CD1c-positive myeloid dendritic cell (primary cell): ENCODE data around the gene DTX1.

Source experiments
- DNase-seq: peaks from one replicate; pipeline ENCODE4 v3.0.0-alpha.2; 2016; ENCODE audit errors: extremely low spot score

Gene DTX1

DNA sequence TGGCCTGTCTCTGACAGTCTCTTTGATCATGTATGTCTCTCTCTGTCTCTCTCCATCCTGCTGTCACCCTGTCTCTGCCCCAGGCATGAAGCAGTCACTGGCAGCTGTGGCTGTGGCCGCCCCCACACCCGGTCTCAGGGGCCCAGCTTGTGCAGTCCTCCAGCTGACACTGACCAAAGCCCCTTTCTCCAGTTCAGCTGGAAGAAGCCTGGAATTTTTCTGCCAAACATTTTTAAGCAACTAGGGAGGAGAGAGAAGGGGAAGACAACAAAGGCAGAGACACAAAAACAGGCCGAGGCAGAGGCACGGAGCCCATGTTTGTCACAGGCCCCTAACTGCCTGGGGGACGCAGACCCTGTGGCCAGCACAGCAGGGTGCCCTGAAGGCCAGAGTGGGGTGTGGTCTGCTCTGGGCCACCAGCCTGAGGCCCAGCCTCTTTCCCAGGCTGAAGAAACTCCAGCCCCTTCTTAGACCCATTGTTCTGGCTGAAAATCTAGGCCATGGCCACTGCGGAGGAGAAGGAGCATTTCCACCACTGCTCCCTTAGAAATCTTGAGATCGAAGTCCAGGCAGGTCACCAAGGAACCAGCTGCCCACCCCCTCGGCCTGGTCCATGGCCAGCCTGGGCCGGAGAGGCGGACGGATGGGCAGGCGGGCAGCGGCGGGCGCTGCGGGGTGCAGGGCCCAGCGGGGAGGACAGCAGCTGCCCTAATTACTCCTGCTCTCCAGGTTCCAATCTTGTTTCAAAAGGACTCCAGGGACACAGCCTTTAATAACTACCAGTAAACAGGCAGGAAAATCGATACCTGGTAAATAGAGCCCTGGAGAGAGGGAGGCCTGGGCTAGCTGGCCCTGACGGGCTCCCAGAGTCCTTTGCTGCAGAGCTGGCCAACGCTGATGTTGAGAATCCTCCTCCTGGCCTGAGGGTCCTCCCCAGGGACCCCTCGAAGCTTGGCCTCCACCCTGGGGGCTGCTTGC, 14.9 kb downstream of the DTX1 start:
- DNase-seq, result no peak

DNA sequence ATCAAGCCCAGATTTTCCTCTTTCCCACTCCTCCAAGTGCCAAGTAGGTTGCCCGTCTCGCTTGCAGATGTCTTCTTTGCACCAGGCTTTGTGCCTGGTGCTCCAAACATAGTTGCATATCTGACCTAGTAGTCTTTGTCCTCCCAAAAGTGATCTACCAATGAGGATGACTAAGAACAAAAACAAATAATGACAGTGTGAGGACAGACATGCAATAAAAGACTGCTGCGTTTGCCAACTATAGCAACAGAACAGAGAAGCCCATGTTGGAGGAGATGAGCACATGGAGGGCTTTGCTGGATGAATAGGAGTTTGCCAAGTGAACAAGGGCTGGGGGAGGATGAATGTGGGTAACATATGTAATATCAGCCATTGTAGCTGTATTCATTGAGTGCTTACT, 15.6 kb downstream of the DTX1 start:
- no peak for DNase-seq

DNA sequence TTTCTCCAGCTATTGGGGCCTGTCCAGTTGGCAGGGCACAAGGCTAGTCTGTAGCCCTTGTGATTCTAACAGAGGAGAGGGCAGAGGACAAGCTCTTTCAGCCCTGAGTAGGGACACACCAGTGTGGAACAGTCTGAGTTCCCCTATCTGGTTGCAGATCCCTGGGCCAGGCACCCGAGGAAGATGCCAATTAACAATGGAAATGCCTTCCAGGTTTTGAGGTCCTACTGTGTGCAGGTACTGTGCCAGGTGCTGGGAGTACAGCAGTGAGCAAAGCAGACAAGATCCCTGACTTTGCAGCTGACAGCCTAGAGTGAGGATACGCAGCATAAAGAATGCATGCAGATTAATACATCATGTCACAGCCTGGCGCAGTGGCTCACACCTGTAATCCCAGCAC, 17.1 kb downstream of the DTX1 start:
- DNase-seq, result no peak

DNA sequence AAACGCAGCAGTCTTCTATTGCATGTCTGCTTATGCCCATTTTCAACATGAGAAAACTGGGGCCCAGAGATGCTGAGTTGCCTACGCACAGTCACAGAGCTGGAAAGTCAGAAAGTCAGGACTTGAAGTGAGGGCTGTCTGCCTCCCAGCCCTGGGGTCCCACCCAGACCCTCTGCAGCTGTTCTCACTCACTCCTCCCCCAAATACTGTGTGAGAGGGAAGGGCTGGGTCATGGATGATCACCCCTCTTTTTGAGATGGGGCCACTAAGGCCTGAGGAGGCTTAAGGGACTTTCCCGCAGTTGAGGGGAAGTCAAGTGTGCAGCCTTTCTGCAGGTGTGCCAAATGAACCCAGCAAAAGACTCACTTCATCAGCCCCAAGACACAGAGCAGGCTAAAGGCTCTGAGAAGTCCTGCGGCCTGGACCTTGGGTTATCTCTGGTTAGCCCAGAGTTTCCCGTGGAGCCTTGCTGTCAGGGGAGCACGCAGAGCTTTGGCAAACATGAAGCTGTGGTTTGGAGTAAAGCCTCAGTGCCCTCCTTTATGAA, 18.7 kb downstream of the DTX1 start:
- DNase-seq, result no peak

DNA sequence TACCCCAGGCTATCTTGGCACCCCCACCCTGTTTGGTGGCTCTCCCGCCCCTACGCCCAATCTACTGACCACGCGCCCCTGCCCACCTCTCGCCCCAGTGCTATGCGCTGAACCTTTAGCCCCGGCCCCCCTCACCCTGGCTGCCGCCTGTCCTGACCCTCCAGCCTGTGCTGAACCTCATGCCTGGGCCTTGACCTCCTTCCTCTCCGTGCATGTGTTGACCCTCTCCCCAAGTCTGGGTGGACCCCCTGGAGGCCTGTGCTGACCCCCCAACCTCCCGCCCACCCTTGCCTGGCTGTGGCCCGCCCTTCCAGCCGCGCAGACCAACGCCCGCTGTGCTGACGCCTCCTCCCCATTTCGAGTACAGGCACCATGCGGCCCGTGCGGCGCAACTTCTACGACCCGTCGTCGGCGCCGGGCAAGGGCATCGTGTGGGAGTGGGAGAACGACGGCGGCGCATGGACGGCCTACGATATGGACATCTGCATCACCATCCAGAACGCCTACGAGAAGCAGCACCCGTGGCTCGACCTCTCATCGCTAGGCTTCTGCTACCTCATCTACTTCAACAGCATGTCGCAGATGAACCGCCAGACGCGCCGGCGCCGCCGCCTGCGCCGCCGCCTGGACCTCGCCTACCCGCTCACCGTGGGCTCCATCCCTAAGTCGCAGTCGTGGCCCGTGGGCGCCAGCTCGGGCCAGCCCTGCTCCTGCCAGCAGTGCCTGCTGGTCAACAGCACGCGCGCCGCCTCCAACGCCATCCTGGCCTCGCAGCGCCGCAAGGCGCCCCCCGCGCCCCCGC, 20.7 kb downstream of the DTX1 start:
- peak; percentile 19 for DNase-seq

DNA sequence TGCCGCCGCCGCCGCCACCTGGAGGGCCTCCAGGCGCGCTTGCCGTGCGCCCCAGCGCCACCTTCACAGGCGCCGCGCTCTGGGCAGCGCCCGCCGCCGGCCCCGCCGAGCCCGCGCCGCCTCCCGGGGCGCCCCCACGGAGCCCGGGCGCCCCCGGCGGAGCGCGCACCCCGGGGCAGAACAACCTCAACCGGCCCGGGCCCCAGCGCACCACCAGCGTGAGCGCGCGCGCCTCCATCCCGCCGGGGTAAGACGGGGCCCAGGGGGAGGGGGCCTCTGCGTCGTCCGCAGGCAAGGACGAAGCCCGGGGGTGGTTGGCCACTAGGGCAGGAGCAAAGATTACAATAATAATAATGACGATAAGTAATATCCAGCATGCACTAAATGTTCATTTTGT, 21.3 kb downstream of the DTX1 start:
- DNase-seq, result no peak

- no peak for DNase-seq
Measured at GRCh38 chr12:113081873-113082272, 25.3 kb downstream of the DTX1 start.

- DNase-seq, result no peak
Measured at GRCh38 chr12:113082486-113083148, 26.1 kb downstream of the DTX1 start.

DNA sequence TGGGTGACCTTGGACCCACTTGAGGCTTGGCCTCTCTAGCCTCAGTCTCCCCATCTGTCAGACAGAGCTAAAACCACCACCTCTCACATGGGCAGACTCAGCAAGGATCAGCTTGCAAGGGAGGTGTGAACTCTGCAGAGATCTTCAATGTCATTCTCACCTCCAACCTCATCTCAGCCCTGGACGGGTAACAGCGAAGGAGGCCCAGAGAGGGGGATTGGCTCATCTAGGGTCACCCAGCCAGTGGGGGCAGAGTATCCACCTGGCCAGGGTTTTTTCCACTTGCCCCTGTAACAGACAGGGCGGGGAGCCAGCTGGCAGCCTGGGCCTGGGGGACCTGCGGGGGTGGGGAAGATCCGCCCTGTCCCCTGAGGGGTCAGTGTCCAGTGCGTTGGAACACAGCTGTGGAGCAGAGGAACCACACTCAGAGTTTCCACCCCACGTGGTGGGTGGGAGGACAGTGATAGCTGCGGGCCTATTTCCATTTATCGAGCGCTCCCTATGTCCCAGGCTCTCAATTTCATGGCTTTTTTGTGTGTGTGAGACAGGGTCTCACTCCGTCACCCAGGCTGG, 27.4 kb downstream of the DTX1 start:
- no peak for DNase-seq

DNA sequence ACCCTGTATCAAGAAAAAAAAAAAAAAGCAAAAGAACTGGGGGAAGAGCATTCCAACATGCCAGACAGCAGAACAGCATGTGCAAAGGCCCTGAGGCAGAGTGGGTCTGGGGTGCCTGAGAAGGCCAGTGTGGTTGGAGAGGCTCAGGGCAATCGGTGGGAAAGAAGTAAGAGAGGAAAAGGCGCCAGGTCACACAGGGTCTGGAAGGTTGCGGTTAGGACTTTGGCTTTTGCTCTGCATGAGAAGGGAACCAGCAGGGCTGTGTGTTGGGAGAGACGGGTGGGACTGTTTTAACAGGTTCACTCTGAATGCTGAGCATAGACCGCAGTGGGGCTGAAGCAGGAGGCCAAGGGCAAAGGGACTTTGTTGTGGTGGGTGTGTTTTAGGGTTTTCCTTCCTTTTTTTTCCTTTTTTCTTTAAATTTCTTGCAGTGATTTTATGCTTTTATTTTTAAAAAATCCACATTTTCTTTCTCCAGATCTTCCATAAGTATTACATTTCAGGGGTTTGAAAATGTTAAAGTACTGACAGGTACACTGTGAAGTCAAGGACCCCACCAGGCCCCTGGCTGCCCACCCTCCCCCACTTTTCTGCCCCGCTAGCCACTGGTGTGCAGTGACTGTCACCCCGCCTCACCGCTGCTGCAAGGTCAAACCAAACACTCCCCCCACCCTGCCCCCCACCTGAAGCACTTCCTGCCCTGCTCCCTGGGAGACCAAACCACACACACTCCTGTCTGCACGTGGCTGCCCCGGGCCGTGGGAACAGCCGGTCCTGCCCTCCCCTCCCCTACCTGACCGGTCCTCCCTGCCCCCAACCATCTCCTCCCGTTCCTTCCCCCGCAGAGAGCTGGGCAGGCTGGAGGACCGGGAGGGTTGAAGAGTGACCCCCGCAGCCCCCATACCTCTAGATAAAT, 30.0 kb downstream of the DTX1 start:
- no peak for DNase-seq

GRCh38 chr12:113087193-113087592, 30.7 kb downstream of the DTX1 start:
- no peak for DNase-seq

GRCh38 chr12:113088037-113088436, 31.5 kb downstream of the DTX1 start:
- no peak for DNase-seq

DNA sequence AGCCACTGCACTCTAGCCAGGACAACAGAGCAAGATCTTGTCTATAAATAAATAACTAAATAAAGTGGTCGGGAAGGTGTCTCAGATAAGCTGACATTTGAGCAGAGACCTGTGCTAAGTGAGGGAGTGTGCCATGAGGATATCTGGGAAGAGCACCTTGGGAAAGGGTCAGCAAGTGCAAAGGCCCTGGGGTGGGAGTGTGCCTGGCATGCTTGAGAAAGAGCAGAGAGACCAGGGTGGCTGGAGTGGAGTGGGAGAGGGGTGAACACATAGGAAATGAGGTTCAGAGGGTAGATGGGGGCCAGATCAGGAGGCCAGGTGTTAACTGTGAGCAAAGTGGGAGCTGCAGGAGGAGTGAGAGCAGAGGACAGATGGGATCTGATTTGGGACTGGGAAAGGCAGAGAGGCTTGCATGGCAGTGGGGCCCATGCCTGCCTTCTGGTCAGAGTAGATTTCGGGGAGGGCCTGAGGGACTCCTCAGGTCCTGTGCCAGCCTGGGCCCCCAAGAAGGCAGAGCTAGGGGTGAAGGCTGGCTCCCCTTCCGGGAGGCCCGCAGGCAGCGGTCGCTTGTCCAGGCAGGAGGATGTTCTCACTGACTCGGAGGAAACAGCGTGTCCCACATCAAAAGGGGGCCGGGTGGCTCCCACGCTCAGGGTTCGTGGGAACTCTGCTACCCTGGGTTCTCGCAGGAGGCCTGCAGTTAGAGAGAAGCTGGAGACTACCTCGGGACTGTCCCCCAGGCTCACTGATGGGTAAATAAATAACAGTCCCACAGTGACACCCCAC, 32.6 kb downstream of the DTX1 start:
- no peak for DNase-seq

GRCh38 chr12:113089839-113090238, 33.3 kb downstream of the DTX1 start:
- DNase-seq, result no peak

DNA sequence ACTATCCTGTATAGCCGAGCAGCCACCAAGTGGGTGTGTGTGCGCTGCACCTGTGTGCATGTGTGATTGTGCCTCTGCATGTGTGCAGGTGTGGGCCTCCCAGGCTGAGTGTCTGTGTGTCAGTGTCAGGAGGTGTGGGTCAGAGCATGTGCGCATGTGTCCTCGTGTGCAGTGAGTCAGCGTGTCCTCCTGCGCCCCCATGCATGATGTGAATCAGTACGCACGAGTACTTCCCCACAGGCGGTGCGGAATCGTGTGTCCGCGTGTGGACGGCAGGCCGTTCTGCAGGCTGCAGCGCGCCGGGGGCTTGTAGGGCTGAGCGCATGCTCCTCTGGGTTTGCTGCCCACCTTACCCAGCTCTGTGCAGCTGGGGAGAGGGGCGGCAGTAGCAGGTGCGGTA, 34.2 kb downstream of the DTX1 start:
- no peak for DNase-seq

- no peak for DNase-seq
Measured at GRCh38 chr12:113091506-113091905, 35.0 kb downstream of the DTX1 start.

DNA sequence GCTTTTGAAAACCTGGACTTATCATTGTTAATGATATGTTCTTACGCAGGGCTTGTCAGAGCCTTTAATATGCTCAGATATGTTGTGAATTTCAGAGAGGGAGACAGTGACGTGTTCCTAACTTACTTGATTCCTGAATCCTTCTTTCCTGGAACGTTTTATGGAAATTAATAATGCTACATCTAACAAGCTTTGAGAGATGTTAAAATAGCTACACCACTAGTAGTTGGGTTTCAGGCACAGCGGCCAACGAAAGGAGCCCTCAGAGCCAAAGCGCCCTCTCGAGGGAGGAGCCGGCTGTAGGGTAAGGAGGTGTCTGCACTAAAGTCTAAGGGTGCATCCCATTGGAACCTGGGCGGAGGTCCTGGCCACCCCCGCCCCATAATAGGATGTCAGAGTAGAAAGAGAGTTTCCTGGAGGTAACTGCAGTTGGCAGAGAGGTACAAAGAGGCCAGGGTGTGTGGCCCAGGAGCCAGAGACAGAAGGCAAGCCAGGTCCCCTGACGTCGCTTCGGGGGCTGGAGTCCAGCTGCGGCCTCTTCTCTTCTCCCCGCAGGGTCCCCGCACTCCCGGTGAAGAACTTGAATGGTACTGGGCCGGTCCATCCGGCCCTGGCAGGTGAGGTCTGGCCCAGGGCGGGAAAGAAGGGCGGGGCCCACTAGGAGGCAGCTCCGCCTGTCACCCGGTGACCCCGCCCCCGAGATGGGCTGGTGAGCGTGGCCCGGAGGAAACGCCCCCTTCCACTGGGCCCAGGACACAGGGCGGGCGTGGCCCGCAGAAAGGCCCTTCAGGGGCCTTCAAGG, 36.3 kb downstream of the DTX1 start:
- DNase-seq, result peak; percentile 20

DNA sequence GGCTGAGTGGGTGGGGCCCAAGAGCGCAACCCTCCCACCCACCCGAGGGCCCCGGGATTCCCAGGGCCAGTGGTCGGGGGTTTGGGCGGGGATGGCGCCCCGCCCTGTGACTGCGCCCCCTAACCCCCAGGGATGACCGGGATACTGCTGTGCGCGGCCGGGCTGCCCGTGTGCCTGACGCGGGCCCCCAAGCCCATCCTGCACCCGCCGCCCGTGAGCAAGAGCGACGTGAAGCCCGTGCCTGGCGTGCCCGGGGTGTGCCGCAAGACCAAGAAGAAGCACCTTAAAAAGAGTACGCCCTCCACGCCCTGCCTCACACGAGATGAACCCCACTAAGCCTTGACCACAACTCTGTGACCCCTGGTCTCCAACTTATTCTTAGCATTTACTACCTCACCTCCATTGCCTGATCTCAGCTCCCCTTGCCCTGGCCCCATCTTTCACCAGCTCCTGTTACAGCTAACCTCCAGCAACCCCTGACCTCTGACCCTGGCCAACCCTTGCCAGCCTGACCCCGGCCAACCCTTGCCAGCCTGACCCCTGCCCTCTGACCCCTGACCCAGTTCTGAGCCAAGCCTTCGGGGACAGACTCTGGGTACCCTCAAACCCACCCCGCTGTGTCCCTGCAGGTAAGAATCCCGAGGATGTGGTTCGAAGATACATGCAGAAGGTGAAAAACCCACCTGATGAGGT, 37.0 kb downstream of the DTX1 start:
- DNase-seq, result no peak
